ENCODE measurements around the gene LGR6.
"Not testable (repeated sequence)": the region's sequence is repeated elsewhere in the genome, so short reads cannot be mapped to it uniquely, and the experiment has no call there.

Gene LGR6

GRCh38 chr1:202163281-202164270 lies 30.0 kb upstream of the LGR6 start:
- Histone ChIP-seq H3K36me3 (ENCODE audit: insufficient read depth, low read length) (no peaks in the 10 kb centered on the region), H3K9ac (ENCODE audit: low read depth, low read length) (no peak overlapping the region), H3K4me1 (ENCODE audit: insufficient read depth, low read length) (peaks cover 46% of the 10 kb centered on the region), H3K9me3 (ENCODE audit: control insufficient read depth, insufficient read depth, low read length) (no peaks in the 10 kb centered on the region)

DNA sequence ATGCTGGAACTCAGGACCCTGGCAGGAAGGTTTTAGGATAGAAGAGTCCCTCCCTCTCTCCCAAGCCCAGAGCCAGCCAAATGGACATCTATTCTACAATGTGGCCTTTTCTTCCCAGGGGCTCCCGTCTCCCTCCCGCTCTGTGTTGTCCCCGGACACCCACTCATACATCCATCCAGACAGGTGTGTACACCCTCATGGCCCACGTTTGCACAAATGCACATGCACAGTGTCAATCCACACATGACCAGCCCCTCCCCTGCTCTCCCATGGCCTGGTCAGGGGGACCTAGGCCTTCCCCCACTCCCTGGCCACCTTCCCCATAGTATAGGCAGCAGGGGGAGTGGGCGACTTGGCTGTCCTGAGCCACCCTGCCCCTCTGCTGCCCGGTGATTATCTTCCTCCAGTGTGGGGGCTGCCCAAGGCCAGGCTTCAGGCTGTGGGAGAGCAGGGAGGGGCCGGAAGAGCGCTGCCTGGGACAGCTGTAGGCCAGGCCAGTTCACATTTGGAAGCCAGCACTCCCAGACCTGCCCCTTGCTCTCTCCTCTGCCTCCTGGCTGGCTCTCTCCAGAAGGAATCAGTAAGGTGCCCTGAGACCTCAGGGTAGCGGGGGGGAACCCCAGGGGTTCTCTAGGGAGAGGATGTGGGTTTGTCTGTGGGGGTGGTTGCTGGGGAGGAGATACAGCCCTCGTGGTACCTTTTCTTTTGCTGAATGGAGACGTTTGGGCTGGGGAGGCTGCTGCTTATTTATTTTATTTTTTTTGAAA lies 29.1 kb upstream of the LGR6 start:
- Histone ChIP-seq H3K36me3 (ENCODE audit: insufficient read depth, low read length) (no peaks in the 10 kb centered on the region), H3K9me3 (ENCODE audit: control insufficient read depth, insufficient read depth, low read length) (no peaks in the 10 kb centered on the region), H3K9ac (ENCODE audit: low read depth, low read length) (no peak overlapping the region), H3K4me1 (ENCODE audit: insufficient read depth, low read length) (peaks cover 39% of the 10 kb centered on the region)

DNA sequence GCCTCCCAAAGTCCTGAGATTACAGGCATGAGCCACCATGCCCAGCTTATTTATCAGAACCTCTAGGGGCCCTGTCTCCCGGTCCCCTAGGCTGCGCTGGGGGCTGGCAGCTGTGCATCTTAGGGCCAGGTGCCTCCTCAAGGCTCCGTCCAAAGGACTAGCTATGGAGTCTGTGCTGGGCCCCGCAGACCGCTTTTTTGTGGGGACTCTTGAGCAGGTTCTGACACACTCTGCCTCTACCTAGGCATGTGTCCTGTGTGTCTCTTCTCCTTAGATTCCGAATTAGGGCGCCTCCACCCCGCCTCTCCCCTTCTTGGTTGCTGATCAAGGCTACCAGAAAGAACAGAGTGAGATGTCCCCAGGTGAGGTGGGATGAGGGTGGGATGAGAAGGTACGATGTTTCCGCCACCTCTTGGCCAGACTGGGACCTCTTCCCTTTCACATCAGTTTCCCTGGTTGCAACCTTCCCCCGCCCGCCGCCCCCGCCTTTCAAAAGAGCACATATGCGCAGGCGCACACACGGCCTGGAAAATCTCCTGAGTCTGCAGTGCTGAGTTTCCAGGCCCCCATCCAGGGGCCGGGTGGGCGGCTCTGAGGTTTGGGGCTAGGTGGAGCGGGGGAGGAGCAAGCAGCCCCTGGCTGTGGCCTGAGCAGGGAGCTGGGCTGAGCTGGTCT lies 28.2 kb upstream of the LGR6 start:
- H3K36me3 ChIP-seq (ENCODE audit: insufficient read depth, low read length) = no peaks in the 10 kb centered on the region
- H3K9me3 ChIP-seq (ENCODE audit: control insufficient read depth, insufficient read depth, low read length) = no peaks in the 10 kb centered on the region
- H3K4me1 ChIP-seq (ENCODE audit: insufficient read depth, low read length) = peaks cover 31% of the 10 kb centered on the region
- no peak overlapping the region for H3K9ac ChIP-seq (ENCODE audit: low read depth, low read length)

DNA sequence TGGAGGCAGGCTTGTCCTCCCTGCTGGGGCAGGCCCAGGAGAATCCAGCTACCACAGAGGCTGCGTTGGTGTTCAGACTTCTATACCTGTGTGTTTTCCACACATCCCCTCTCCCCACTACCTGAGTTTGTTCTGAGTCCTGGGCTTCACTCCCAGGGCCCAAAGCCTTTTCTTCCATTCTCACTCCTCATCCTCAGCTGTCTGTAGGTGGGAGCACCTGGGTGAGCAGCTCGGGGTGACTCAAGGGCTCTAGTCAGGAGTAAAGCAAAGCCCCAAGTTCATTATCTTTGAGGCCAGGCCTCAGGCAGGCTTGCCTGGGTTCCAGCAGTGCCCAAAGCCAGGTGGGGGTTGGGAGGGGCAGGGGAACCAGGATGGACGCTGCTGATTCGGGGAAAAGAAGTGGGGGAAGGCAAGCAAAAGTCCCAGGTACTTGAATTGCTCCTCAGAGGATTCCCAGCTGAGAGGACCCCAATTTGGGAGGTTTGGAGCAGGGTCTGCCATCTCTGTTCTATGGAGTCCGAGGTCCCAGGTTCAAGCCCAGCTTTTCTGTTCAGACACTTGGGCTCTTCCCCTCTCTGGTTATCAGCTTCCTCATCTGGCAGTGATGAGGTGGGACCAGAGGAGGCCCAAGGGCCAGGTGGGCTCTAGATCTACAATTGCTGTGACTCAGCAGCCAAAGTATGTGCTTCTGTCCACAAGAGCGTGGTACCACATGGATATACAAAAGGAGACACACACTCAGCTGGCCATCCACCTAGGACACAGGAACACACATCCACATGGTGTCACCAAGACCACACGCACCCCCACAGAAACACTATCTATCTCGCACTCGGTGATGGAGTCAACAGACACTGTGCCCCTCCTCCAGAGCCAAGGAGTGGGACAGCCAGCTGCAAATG lies 27.4 kb upstream of the LGR6 start:
- Histone ChIP-seq H3K9me3 (ENCODE audit: control insufficient read depth, insufficient read depth, low read length) (no peaks in the 10 kb centered on the region), H3K4me1 (ENCODE audit: insufficient read depth, low read length) (peaks cover 31% of the 10 kb centered on the region), H3K9ac (ENCODE audit: low read depth, low read length) (no peak overlapping the region), H3K36me3 (ENCODE audit: insufficient read depth, low read length) (no peaks in the 10 kb centered on the region)

GRCh38 chr1:202167054-202167453 lies 26.5 kb upstream of the LGR6 start:
- peaks cover 25% of the 10 kb centered on the region for H3K4me1 ChIP-seq (ENCODE audit: insufficient read depth, low read length)
- H3K9ac ChIP-seq (ENCODE audit: low read depth, low read length) = not testable (repeated sequence)

GRCh38 chr1:202167708-202168415 lies 25.7 kb upstream of the LGR6 start:
- peaks cover 18% of the 10 kb centered on the region for H3K4me1 ChIP-seq (ENCODE audit: insufficient read depth, low read length)
- no peaks in the 10 kb centered on the region for H3K9me3 ChIP-seq (ENCODE audit: control insufficient read depth, insufficient read depth, low read length)
- no peaks in the 10 kb centered on the region for H3K36me3 ChIP-seq (ENCODE audit: insufficient read depth, low read length)
- no peak overlapping the region for H3K9ac ChIP-seq (ENCODE audit: low read depth, low read length)

More at GRCh38 chr1:202167054-202167453, 26.5 kb upstream of the LGR6 start:
- not testable (repeated sequence) for H3K36me3 ChIP-seq (ENCODE audit: insufficient read depth, low read length); H3K9me3 ChIP-seq (ENCODE audit: control insufficient read depth, insufficient read depth, low read length)

DNA sequence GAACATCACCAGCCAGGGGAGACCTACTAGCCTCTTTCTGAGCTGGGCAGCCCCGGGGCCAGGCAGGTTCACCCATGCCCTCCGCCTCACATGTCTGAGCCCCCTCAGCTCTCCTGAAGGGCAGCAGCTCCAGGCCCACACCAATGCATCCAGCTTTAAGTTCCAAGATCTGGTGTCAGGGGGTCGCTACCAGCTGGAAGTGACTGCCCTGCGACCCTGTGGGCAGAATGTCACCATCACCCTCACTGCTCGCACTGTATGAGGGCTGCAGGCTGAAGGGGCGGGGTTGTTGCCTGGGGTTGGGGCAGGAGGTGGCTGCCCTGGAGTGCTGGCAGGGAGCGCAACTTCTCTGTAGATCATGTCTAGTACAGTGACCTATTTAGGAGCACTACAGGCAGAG lies 24.7 kb upstream of the LGR6 start:
- no peaks in the 10 kb centered on the region for H3K9me3 ChIP-seq (ENCODE audit: control insufficient read depth, insufficient read depth, low read length)
- peaks cover 14% of the 10 kb centered on the region for H3K4me1 ChIP-seq (ENCODE audit: insufficient read depth, low read length)
- H3K36me3 ChIP-seq (ENCODE audit: insufficient read depth, low read length) = no peaks in the 10 kb centered on the region
- no peak overlapping the region for H3K9ac ChIP-seq (ENCODE audit: low read depth, low read length)

DNA sequence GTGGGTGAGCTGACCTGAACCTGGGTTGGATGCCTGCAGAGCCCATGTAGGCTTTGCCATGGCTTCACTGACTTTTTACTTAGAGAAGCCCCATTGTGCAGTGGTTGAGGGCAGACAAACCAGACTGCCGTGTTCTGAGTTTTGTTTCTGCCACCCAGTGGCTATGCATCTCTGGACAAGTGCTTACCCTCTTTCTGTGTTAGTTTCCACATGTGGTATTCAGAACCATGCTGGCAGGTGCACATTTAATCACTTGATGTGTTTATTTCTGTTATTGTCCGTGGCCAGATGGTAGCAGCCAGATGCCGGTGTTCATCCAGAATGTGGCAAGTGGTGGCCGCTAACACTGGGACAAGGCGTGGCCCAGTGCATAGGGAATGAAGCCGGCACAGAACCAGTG lies 22.9 kb upstream of the LGR6 start:
- Histone ChIP-seq H3K36me3 (ENCODE audit: insufficient read depth, low read length) (no peaks in the 10 kb centered on the region), H3K4me1 (ENCODE audit: insufficient read depth, low read length) (peaks cover 9% of the 10 kb centered on the region), H3K9me3 (ENCODE audit: control insufficient read depth, insufficient read depth, low read length) (no peaks in the 10 kb centered on the region), H3K9ac (ENCODE audit: low read depth, low read length) (no peak overlapping the region)

DNA sequence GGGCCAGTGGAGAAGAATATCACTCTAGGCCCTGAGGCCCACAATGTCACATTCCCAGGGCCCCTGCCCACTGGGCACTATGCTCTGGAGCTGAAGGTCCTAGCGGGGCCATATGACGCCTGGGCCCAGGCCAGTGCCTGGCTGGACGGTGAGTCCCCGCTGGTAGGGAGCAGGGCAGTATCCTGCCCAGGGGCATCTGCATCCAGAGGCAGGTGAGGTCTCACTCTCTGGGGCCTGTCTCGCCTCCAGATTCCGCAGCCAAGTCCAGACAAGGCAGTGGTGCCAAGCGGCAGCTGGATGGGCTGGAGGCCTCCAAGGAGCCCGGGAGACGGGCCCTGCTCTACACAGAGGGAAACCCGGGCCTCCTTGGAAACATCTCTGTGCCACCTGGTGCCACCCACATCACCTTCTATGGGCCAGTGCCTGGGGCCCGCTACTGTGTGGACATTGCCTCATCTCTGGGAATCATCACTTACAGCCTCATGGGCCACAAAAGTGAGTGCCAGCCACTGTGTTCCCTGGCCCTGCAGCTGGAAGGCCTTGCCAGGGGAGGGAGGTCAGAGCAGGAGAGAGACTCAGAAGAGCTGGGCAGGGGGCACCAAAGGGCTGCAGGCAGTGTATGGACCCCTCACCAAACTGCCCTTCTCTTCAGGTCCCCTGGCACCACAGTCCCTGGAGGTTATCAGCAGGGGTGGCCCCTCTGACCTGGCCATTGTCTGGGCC lies 22.1 kb upstream of the LGR6 start:
- Histone ChIP-seq H3K4me1 (ENCODE audit: insufficient read depth, low read length) (peaks cover 2% of the 10 kb centered on the region), H3K36me3 (ENCODE audit: insufficient read depth, low read length) (no peaks in the 10 kb centered on the region), H3K9me3 (ENCODE audit: control insufficient read depth, insufficient read depth, low read length) (no peaks in the 10 kb centered on the region), H3K9ac (ENCODE audit: low read depth, low read length) (no peak overlapping the region)

- no peak overlapping the region for H3K9ac ChIP-seq (ENCODE audit: low read depth, low read length)
- H3K4me1 ChIP-seq (ENCODE audit: insufficient read depth, low read length) = no peaks in the 10 kb centered on the region; the same call in 1 of the 2 replicates
- H3K9me3 ChIP-seq (ENCODE audit: control insufficient read depth, insufficient read depth, low read length) = no peaks in the 10 kb centered on the region
- H3K36me3 ChIP-seq (ENCODE audit: insufficient read depth, low read length) = no peaks in the 10 kb centered on the region
Observed at GRCh38 chr1:202172015-202172355, 21.6 kb upstream of the LGR6 start.

GRCh38 chr1:202173993-202174392 lies 19.6 kb upstream of the LGR6 start:
- Histone ChIP-seq H3K9ac (ENCODE audit: low read depth, low read length) (no peak overlapping the region), H3K36me3 (ENCODE audit: insufficient read depth, low read length) (no peaks in the 10 kb centered on the region), H3K9me3 (ENCODE audit: control insufficient read depth, insufficient read depth, low read length) (no peaks in the 10 kb centered on the region), H3K4me1 (ENCODE audit: insufficient read depth, low read length) (no peaks in the 10 kb centered on the region)

- Histone ChIP-seq H3K36me3 (ENCODE audit: insufficient read depth, low read length) (no peaks in the 10 kb centered on the region), H3K9me3 (ENCODE audit: control insufficient read depth, insufficient read depth, low read length) (no peaks in the 10 kb centered on the region), H3K9ac (ENCODE audit: low read depth, low read length) (no peak overlapping the region), H3K4me1 (ENCODE audit: insufficient read depth, low read length) (no peaks in the 10 kb centered on the region)
Observed at GRCh38 chr1:202176949-202177927, 16.4 kb upstream of the LGR6 start.
